Ascending aorta (tissue), 2 donors: ENCODE results near the gene NDUFB11. TPM values are rescaled to one million over a fixed set of nuclear protein-coding genes. Genes with fewer than 3 reads are reported as not detected.
A peak's percentile ranks its signal among the peaks of the same experiment; 100 is the strongest.

Source experiments
- DNase-seq, 2 donors: peaks; one replicate each; pipeline ENCODE4 v3.0.0-alpha.2; 2019; ENCODE audit warnings: low spot score in 2 of 2
- H3K27ac ChIP-seq, 2 donors: fragments of 200-600 bp; sonication (generic); one replicate each; pipeline ENCODE4 v1.5.1; 2016 to 2017; ENCODE audit warnings: mild to moderate bottlenecking in 1 of 2
- H3K27me3 ChIP-seq: fragments of 200-600 bp; sonication (generic); one replicate; pipeline ENCODE4 v1.5.1; 2017
- H3K36me3 ChIP-seq, 2 donors: fragments of 200-600 bp; sonication (generic); one replicate each; pipeline ENCODE4 v1.5.1; 2016
- H3K4me1 ChIP-seq, 2 donors: fragments of 200-600 bp; sonication (generic); one replicate each; pipeline ENCODE4 v1.5.1; 2016 to 2017; ENCODE audit warnings: mild to moderate bottlenecking in 1 of 2
- H3K4me3 ChIP-seq, 2 donors: fragments of 200-600 bp; sonication (generic); one replicate each; pipeline ENCODE4 v1.5.1; 2016 to 2017; ENCODE audit warnings: mild to moderate bottlenecking in 1 of 2
- H3K9me3 ChIP-seq, 2 donors: fragments of 200-600 bp; sonication (generic); one replicate each; pipeline ENCODE4 v1.5.1; 2016
- intact Hi-C: fragments of 100-400 bp; cut with DNase I; formaldehyde crosslinking; loops from one replicate; pipeline ENCODE4 v1.15.1; 2023
- total RNA-seq: library from RNA; depleted of rRNA; stranded (reverse); fragments of >200 nt; gene quantifications from one replicate; pipeline ENCODE4 v1.1.0, GENCODE V29; 2016
- TF ChIP-seq, protein P1 (sequence below), 3 experiments: fragments of 200-600 bp in 2 of 3; fragments of 450-650 bp in 1 of 3; sonication (generic) in 2 of 3; IDR thresholded peaks; one replicate each; pipeline ENCODE4 v1.5.1; 2016 to 2019; ENCODE audit warnings: antibody characterized with exemption in 3 of 3, mild to moderate bottlenecking in 1 of 3, moderate library complexity in 1 of 3

NDUFB11 gene
- total RNA-seq, 1 donor from 2014 or later: 122 TPM

GRCh38 chrX:47174846-47175587 is 30.5 kb upstream of the NDUFB11 start:
- no peak overlapping the region for H3K27ac ChIP-seq
- H3K4me1 ChIP-seq: no peaks in the 10 kb centered on the region
- no peaks in the 10 kb centered on the region for H3K9me3 ChIP-seq
- peak in 1 of 2 donors; percentile 60 for DNase-seq
- H3K27me3 ChIP-seq: no peaks in the 10 kb centered on the region
- no peak overlapping the region for H3K4me3 ChIP-seq
- intact Hi-C loops: no loop called here
- TF ChIP-seq, protein P1, sequence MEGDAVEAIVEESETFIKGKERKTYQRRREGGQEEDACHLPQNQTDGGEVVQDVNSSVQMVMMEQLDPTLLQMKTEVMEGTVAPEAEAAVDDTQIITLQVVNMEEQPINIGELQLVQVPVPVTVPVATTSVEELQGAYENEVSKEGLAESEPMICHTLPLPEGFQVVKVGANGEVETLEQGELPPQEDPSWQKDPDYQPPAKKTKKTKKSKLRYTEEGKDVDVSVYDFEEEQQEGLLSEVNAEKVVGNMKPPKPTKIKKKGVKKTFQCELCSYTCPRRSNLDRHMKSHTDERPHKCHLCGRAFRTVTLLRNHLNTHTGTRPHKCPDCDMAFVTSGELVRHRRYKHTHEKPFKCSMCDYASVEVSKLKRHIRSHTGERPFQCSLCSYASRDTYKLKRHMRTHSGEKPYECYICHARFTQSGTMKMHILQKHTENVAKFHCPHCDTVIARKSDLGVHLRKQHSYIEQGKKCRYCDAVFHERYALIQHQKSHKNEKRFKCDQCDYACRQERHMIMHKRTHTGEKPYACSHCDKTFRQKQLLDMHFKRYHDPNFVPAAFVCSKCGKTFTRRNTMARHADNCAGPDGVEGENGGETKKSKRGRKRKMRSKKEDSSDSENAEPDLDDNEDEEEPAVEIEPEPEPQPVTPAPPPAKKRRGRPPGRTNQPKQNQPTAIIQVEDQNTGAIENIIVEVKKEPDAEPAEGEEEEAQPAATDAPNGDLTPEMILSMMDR (IDR thresholded peaks at IDR 0.05): no peak
- H3K36me3 ChIP-seq: peaks cover 51 to 76% of the 10 kb centered on the region in 2 donors

DNA sequence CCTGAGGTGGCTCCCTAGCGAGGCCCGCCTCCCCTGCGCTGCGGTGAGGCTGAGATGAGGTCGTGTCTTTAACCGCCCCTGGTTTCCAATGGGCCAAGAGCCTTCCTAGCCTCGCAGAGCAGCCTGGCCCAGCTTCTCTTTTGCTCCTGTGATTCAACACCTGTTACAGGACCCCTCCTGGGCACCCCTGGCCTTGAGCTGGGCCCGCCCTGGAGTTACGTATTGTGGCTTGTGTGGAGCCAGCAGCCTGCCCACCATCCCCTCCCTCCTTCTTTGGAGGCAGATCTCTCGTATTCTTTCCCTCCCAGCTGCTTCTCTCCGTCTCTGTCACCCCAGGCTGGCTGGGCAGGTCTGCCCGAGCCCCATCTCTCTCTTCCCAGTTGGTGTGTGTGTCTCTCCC is 29.9 kb upstream of the NDUFB11 start:
- Histone ChIP-seq H3K36me3 (peaks cover 49 to 78% of the 10 kb centered on the region in 2 donors), H3K27me3 (no peaks in the 10 kb centered on the region), H3K27ac (no peak overlapping the region), H3K9me3 (no peaks in the 10 kb centered on the region), H3K4me1 (no peaks in the 10 kb centered on the region), H3K4me3 (no peak overlapping the region)
- no peak for DNase-seq
- TF ChIP-seq, protein P1 (IDR thresholded peaks at IDR 0.05): no peak
- intact Hi-C loops: no loop called here

GRCh38 chrX:47172971-47173792 is 28.7 kb upstream of the NDUFB11 start:
- H3K27me3 ChIP-seq: no peaks in the 10 kb centered on the region
- intact Hi-C loops: no loop called here
- no peaks in the 10 kb centered on the region for H3K9me3 ChIP-seq
- H3K4me3 ChIP-seq: no peak overlapping the region
- peak in 1 of 2 donors; percentile 49 for DNase-seq
- peaks cover 45 to 76% of the 10 kb centered on the region in 2 donors for H3K36me3 ChIP-seq
- TF ChIP-seq, protein P1 (IDR thresholded peaks at IDR 0.05): no peak
- H3K4me1 ChIP-seq: no peaks in the 10 kb centered on the region
- no peak overlapping the region for H3K27ac ChIP-seq

DNA sequence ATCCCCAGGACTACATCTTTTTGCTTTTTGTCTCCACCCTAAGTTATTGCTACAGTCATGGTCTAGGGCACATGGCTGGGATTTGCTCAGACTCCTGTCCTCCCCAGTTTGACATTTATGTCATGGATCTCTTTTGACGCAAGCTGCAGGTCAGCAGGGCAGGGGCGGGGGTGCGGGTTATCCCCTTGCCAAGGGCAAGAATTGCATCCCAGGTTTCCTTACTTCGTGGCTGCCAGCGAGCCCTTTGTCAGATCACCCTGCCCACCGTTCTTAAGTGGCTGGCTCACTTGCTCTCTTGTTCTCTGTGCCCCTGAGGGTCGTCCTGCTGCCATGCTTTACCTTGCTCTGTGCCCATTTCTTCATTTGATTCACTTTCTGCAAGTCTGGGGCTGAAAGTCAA is 28.0 kb upstream of the NDUFB11 start:
- Histone ChIP-seq H3K4me3 (no peak overlapping the region), H3K27me3 (no peaks in the 10 kb centered on the region), H3K36me3 (peaks cover 44 to 71% of the 10 kb centered on the region in 2 donors), H3K4me1 (no peaks in the 10 kb centered on the region), H3K27ac (no peak overlapping the region), H3K9me3 (no peaks in the 10 kb centered on the region)
- TF ChIP-seq, protein P1 (IDR thresholded peaks at IDR 0.05): no peak
- intact Hi-C loops: no loop called here
- peak in 1 of 2 donors; percentile 35 for DNase-seq

GRCh38 chrX:47171996-47172395 is 27.5 kb upstream of the NDUFB11 start:
- Histone ChIP-seq H3K27ac (no peak overlapping the region), H3K4me3 (no peak overlapping the region), H3K27me3 (no peaks in the 10 kb centered on the region), H3K9me3 (no peaks in the 10 kb centered on the region), H3K36me3 (peaks cover 40 to 66% of the 10 kb centered on the region in 2 donors), H3K4me1 (no peaks in the 10 kb centered on the region)
- intact Hi-C loops: no loop called here
- peak in 1 of 2 donors; percentile 46 for DNase-seq
- TF ChIP-seq, protein P1 (IDR thresholded peaks at IDR 0.05): no peak
